ELF-1 (cell line): Measurements from ENCODE around the gene SLC22A7.
"Not testable (repeated sequence)": the region's sequence is repeated elsewhere in the genome, so short reads cannot be mapped to it uniquely, and the experiment has no call there.

ENCODE experiments used
- DNase-seq: peaks from one replicate; pipeline ENCODE4 v3.0.0-alpha.2; 2016; ENCODE audit warnings: low read depth, low spot score

Gene SLC22A7

GRCh38 chr6:43301081-43301870 lies 3.2 kb downstream of the SLC22A7 start:
- DNase-seq, result no peak

GRCh38 chr6:43302126-43302525 lies 4.1 kb downstream of the SLC22A7 start:
- DNase-seq, result no peak

DNA sequence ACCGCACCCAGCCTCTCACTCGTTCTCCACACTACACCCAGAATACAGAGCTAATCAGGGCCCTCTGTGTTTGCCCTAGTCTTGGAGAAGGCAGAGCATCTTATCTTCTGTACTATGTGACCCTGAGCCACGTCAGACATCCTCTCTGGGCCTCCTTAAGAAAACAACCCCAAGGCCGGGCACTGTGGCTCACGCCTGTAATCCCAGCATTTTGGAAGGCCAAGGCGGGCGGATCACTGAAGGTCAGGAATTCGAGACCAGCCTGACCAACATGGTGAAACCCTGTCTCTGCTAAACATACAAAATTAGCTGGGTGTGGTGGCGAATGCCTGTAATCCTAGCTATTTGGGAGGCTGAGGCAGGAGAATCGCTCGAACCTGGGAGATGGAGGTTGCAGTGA lies 4.9 kb downstream of the SLC22A7 start:
- not testable (repeated sequence) for DNase-seq

GRCh38 chr6:43303751-43304331 lies 5.8 kb downstream of the SLC22A7 start:
- no peak for DNase-seq

DNA sequence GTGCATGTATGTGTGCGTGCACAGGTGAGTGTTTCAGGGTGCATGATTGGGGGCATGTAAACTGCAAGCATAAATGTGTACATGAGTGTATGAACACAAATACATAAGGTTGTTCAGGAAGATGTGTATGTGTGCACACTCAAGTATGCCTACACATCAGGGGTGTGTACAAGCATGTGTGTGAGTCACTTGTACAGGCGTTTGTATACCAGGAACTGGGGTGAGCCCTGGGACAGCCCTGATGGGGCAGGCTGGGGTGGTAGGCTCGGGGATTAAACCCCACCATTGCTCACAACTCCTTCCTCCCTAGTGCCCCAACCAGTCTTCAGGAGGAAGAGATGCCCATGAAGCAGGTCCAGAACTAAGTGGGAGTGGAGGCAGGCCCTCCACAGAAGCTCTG lies 6.3 kb downstream of the SLC22A7 start:
- DNase-seq, result no peak

DNA sequence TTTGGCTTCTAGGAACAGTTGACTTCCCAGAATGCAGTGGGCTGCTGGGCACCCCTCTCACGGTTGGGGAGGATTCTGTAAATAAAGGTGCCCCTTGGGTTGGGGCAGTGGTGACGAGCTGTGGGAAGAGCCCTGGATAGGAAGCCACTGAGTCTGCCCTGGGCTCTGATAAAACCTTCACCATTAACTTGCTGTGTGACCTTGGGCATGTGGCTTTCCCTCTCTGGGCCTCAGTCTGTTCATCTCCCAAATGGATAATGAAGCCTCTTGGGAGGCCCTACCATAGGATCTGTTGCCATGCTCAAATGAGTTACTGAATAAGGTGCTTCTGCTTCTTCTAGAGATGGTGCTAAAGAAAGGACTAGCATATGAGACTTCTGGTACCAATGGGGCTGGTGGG lies 6.8 kb downstream of the SLC22A7 start:
- no peak for DNase-seq

DNA sequence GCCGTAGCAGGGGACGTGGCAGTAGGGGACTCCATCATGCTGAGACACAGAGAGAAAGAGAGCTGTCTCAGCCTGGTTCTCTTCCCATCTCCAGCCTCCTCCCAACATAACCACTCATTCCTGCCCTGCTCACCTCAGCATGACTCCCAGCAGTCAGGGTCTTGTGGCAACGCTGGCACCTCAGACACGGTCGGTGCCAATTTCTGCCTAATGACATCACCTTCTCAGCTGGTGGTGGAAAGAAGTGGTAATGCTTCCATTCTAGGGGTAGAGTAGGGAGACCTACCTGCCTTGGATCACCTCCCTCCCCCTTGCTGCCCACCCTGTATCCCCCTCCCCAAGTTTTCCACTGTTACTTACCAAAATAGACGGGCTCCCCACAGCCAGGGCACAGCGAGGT lies 8.0 kb downstream of the SLC22A7 start:
- no peak for DNase-seq

- DNase-seq, result peak; percentile 28
Measured at GRCh38 chr6:43307451-43308100, 9.5 kb downstream of the SLC22A7 start.

DNA sequence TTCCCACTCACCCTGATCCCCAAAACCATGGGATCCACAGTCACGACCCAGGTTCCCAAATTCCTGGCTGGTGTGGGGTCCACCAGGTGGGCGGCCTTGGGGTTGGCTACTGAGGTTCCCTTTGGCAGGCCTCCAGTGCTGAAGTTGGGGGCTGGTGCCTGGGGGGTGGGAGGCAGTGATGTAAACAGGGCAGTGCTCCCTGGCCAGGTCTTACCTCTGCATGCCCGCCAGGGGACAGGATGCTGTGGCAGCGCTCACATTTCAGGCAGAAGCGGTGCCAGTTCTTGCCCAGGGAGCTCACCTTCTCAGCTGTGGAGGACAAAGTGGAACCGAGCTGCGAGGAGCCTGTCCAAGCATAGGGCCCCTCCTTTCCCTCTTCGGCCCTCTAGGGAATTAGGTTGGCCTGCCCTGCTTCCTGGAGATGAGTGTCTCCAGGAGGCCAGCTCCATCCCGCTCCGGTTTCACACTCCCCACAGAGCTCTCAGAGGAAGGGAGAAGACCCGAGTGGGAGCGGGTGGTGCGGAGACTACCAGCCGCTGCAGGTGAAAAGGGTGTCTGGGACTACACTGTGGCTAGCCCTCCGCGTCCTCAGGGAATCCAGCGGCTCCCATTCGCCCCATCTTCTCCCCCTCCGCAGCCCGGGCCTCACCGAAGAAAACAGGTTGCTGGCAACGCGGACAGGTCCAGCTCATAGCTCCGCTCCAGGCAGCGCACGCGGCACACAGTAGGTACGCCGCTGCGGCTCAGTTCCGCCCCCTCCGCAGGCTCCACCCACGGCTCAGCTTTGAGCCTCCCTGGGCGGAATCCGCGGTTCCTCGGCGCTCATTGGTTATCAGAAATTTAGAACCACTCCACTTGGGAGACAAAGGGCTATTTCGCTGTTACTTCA lies 10.3 kb downstream of the SLC22A7 start, which contains the start of gene CRIP3:
CRIP3 (minus strand) TSS at position 726 of the 889 bp plus-strand sequence; CDS start at position 692, 34 bp downstream.
- peak; percentile 89 for DNase-seq

DNA sequence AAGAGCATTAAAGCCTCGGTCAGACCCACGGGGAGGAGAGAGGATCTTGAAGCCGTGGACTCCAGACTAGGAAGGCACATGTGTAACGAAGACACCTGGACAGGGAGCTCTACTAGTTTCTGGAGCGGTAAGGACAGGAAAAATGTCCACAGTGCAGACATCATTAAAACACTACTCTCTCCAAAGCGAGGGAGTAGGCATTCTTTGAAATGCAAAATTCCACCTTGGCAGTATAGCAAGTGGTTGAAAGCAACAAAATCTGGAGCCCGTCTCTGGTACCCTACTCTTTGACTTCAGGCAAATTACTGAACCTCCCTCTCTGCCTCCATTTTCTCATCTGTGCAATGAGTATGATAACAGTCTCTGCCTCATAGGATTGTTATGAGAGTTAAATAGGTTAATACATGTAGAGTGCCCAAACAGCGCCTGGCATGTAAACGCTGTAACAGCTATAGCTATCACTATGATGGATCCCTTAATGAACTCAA lies 11.0 kb downstream of the SLC22A7 start:
- DNase-seq, result no peak

DNA sequence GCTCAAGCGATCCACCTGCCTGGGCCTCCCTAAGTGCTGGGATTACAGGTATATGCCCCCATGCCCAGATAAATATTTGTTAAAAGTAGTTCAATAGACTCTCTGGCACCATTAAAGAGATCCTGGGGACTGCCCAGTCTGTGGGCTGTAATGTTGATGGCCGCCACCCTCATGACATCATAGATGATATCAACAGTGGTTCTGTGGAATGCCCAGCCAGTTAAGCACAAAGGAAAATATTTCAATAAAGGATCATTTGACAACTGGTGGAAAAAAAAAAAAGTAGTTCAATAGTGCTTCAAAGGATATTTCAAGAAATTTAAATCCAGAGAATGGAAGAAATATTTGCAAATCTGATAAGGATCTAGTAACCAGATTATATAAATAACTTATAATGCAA lies 12.1 kb downstream of the SLC22A7 start:
- no peak for DNase-seq

- DNase-seq, result no peak
Measured at GRCh38 chr6:43310624-43311023, 12.6 kb downstream of the SLC22A7 start.

DNA sequence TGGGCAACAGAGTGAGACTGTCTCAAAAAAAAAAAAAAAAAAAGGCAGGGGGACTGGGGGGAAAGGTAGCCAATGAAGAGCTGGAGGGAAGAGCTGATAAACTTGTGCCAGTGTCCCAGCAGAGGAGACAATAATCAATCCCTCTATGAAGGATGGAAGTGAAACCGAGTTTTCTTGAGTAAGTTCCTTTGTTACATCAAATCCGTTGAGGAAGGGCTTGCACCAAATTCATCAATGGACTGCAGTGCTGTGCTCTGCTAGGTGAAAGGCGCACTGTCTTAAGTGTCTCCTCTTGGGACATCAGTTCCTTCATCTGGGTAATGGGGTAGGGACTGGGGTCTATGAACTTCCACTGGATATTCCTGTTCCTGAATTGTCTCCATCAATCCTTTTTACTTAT lies 13.6 kb downstream of the SLC22A7 start:
- no peak for DNase-seq

DNA sequence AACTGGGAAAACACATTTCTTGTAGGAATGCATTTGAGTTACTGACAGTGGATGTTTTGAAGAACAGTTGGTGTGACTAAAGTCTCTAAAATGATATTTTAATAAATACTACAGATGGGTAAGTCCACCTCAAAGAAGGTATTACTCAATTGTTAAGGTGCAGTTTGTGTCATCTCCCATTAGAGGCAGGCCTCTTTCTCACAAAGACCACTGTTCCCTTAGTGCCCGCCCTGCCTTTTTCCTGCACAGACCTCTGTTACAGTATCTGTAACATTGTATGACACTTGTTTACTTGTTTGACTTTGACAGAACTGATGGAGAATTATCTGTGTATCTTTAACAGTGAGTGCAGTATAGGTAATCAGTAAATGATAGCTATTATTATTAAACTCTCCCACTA lies 15.8 kb downstream of the SLC22A7 start:
- DNase-seq, result no peak

GRCh38 chr6:43318011-43318410 lies 20.0 kb downstream of the SLC22A7 start:
- DNase-seq, result no peak

GRCh38 chr6:43325876-43326275 lies 27.8 kb downstream of the SLC22A7 start:
- DNase-seq, result no peak

GRCh38 chr6:43328528-43328927 lies 30.5 kb downstream of the SLC22A7 start:
- DNase-seq, result peak; percentile 56

DNA sequence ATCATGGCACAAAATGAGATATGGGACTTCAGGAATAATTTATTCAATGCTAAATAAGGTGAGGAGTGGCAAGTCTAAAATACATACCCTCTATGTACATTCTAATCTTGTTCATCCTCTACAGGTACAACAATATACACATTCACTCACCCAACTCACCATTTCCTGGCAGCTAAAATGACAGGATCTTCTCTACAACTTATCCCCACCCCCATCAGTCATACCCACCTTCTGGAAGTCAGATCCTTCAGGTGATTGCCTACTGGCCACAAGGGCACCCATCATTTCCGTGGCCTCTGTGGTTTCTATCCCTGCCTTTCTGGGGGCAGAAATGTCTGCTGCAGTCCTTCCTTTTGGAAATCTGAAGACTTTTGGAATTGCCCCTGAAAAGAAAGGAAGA lies 33.4 kb downstream of the SLC22A7 start:
- no peak for DNase-seq

DNA sequence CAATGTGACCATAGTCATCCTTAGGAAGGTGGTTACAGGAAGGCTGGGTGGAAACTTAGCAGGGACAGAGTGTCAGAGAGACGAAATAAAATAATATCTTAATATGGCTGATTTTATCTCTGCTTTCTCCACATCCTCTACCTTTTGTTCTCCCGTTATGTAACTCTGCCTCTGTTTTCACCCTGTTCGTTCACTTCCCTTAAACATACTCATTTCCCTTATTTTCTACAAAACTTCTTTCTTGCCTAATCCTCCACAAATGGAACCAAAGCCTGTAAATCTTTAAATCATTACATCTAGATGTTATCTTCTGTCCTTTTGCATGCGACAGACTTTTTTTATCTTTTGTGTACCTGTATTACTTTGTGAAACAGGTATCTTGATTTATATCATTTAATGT lies 33.8 kb downstream of the SLC22A7 start:
- no peak for DNase-seq

GRCh38 chr6:43334466-43335095 lies 36.5 kb downstream of the SLC22A7 start:
- peak; percentile 48 for DNase-seq

DNA sequence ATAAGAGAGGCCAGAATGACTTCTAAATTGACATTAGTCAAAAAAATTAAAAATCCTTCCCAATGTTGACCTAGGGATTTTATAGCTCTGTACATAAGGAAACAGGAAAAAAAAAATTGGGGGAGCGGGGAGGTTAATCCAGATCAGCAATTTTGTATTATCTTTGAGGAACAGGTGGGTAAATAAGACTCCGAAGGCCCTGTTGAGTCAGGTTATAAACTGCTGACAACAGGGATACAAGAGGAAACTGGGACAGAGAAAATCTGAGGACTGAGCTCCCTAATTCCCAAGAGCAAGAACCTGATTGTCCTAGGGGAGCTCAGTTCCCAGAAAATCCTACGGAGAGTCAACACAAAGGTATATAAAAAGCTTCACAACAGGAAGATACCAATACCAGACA lies 37.4 kb downstream of the SLC22A7 start:
- no peak for DNase-seq
